GM12878 (cell line): ENCODE results near the gene TIPARP. TPM values are rescaled to one million over a fixed set of nuclear protein-coding genes. Genes with fewer than 3 reads are reported as not detected.

Experiments
- ATAC-seq: fragments of 200-7000 bp; cut with Tn5 transposase; 3 replicates; pipeline ENCODE4 v1.9.1; 2020; ENCODE audit warnings: mild to moderate bottlenecking, moderate library complexity
- BruUV-seq: library from RNA; stranded (reverse); fragments of 400-500 nt; replicated peaks from 2 replicates; lab custom pipeline; 2021; lab: Mats Ljungman, UMichigan
- CTCF ChIA-PET: fragments of 300-600 bp; sonication (Branson Sonifier 250); formaldehyde crosslinking; extraction: SDS; loops from one replicate; lab custom pipeline; 2021; ENCODE audit warnings: inconsistent platforms; lab: Yijun Ruan, JAX
- POLR2A ChIA-PET: fragments of 350-600 bp; formaldehyde crosslinking; extraction: SDS; loops from one replicate; lab custom pipeline; 2021; ENCODE audit warnings: inconsistent platforms; lab: Charles Lee
- RAD21 ChIA-PET: fragments of 300-600 bp; sonication (Branson Sonifier 250); formaldehyde crosslinking; loops from one replicate; lab custom pipeline; 2023; ENCODE audit warnings: antibody characterized with exemption; ENCODE audit not compliant: unreplicated experiment; lab: Charles Lee
- SMC1A ChIA-PET: fragments of 300-600 bp; sonication (Branson Sonifier 250); formaldehyde crosslinking; loops from one replicate; lab custom pipeline; 2023; ENCODE audit not compliant: unreplicated experiment, uncharacterized antibody; lab: Charles Lee
- DNase-seq: peaks from one replicate; pipeline ENCODE4 v3.0.0-alpha.2; 2011; ENCODE audit warnings: low read depth, low spot score
- FAIRE-seq: peaks from 3 replicates; lab custom pipeline; 2011; peaks lifted over from hg19 to GRCh38; lab: Jason Lieb, UNC
- H2AFZ ChIP-seq: 2 replicates; pipeline ENCODE4 v1.6.0; 2011; ENCODE audit warnings: low read depth, low read length, control low read depth; ENCODE audit not compliant: control insufficient read depth
- H3K27ac ChIP-seq: 2 replicates; pipeline ENCODE4 v1.5.1; 2011; ENCODE audit warnings: control low read depth; ENCODE audit not compliant: control insufficient read depth, insufficient read depth
- H3K27me3 ChIP-seq, 2 experiments: replicated peaks in 1 of 2; 2 replicates each; pipeline versions ENCODE4 v1.6.0 to v1.6.1; 2011; ENCODE audit warnings: low read length in 1 of 2; ENCODE audit not compliant: control insufficient read depth in 2 of 2, insufficient read depth in 2 of 2
- H3K36me3 ChIP-seq, 2 experiments: 2 replicates each; pipeline ENCODE4 v1.5.1; 2011; ENCODE audit warnings: low read length in 1 of 2; ENCODE audit not compliant: control insufficient read depth in 2 of 2, insufficient read depth in 2 of 2
- H3K4me1 ChIP-seq: 2 replicates; pipeline ENCODE4 v1.6.1; 2011; ENCODE audit warnings: mild to moderate bottlenecking, low read length, moderate library complexity, mixed read lengths; ENCODE audit not compliant: control insufficient read depth, insufficient read depth
- H3K4me2 ChIP-seq: 2 replicates; pipeline ENCODE4 v1.6.0; 2011; ENCODE audit warnings: control low read depth; ENCODE audit not compliant: control insufficient read depth, insufficient read depth
- H3K4me3 ChIP-seq: fragments of 200-600 bp; sonication (generic); 2 replicates; pipeline ENCODE4 v1.5.1; 2016
- H3K79me2 ChIP-seq: 2 replicates; pipeline ENCODE4 v1.6.0; 2011; ENCODE audit warnings: low read length; ENCODE audit not compliant: control insufficient read depth, insufficient read depth
- H3K9ac ChIP-seq: 2 replicates; pipeline ENCODE4 v1.8.0; 2011; ENCODE audit warnings: low read length, control low read depth, mixed read lengths; ENCODE audit not compliant: control insufficient read depth, insufficient read depth
- H3K9me3 ChIP-seq: replicated peaks from 3 replicates; pipeline ENCODE4 v1.5.1; 2011; ENCODE audit warnings: mild to moderate bottlenecking, low read length; ENCODE audit not compliant: control insufficient read depth, insufficient read depth
- H4K20me1 ChIP-seq: 2 replicates; pipeline ENCODE4 v1.6.0; 2011; ENCODE audit not compliant: control insufficient read depth, insufficient read depth
- BRCA1 ChIP-seq: IDR thresholded peaks from 2 replicates; pipeline ENCODE4 v1.6.1; 2011; ENCODE audit warnings: low read depth, low read length, improper control_type of control experiment
- CHD4 ChIP-seq: fragments of 200-600 bp; sonication (generic); IDR thresholded peaks from 2 replicates; pipeline ENCODE4 v1.6.1; 2016; ENCODE audit warnings: mild to moderate bottlenecking
- EZH2 ChIP-seq: IDR thresholded peaks from 2 replicates; pipeline ENCODE4 v1.6.1; 2012; ENCODE audit warnings: low read depth, mild to moderate bottlenecking, control low read depth, inconsistent platforms, low read length, borderline replicate concordance; ENCODE audit not compliant: control insufficient read depth
- LARP7 ChIP-seq: fragments of 450-650 bp; IDR thresholded peaks from 2 replicates; pipeline ENCODE4 v1.6.1; 2017; ENCODE audit warnings: mild to moderate bottlenecking
- PAX5 ChIP-seq: IDR thresholded peaks from 2 replicates; pipeline ENCODE4 v1.6.1; 2011; ENCODE audit warnings: low read depth, low read length, borderline replicate concordance
- PML ChIP-seq: IDR thresholded peaks from 2 replicates; pipeline ENCODE4 v1.6.1; 2012; ENCODE audit warnings: low read length, inconsistent platforms
- ZBED1 ChIP-seq: IDR thresholded peaks from 2 replicates; pipeline ENCODE4 v1.6.1; 2016; ENCODE audit warnings: borderline replicate concordance
- ZZZ3 ChIP-seq: IDR thresholded peaks from 2 replicates; pipeline ENCODE4 v1.6.1; 2011; ENCODE audit warnings: low read depth; ENCODE audit not compliant: control insufficient read depth, insufficient read length
- WGBS: methylation state at CpG from one replicate; pipeline ENCODE4 v1.1.6; 2016; ENCODE audit warnings: low lambda C conversion rate; ENCODE audit not compliant: insufficient replicate concordance, insufficient coverage; ENCODE audit errors: missing lambda C conversion rate; 5-methylcytosine and 5-hydroxymethylcytosine counted together
- in situ Hi-C: fragments of 300-500 bp; cut with MboI; formaldehyde crosslinking; loops from 9 replicates; pipeline ENCODE4 v1.14.3; 2018; ENCODE audit warnings: mixed read lengths
- intact Hi-C: fragments of 100-400 bp; cut with micrococcal nuclease; formaldehyde crosslinking; loops from one replicate; pipeline ENCODE4 v1.14.2; 2022; ENCODE audit not compliant: unreplicated experiment
- polyA plus RNA-seq, 11 experiments: library from polyadenylated mRNA; depleted of rRNA in 4 of 11; unstranded in 6 of 11; stranded (reverse) in 5 of 11; fragments of >200 nt; fragmentation: Nextera tagmentation in 4 of 11; fragmentation: Illumina TruSeq in 1 of 11; extraction: Ambion mirVana in 4 of 11; extraction: Trizol in 1 of 11; gene quantifications; 1 replicate in 1 of 11; 2 replicates in 10 of 11; pipeline versions ENCODE4 v1.2.1 to v1.2.3, GENCODE V29; 2011 to 2016; ENCODE audit warnings: inconsistent platforms in 2 of 11, missing spikeins in 2 of 11, low read depth in 1 of 11
- total RNA-seq, 4 experiments: library from RNA; depleted of rRNA in 3 of 4; stranded (reverse); fragments of >200 nt in 3 of 4; fragmentation: Illumina TruSeq in 1 of 4; extraction: Trizol in 1 of 4; gene quantifications; 2 replicates each; pipeline versions ENCODE4 v1.2.1 to v1.2.3, GENCODE V29; 2013 to 2021
- TF ChIP-seq, protein P1 (sequence below): IDR thresholded peaks from 2 replicates; pipeline ENCODE4 v1.6.1; 2012; ENCODE audit warnings: mild to moderate bottlenecking, low read depth, low read length

The TIPARP gene
- total and polyA plus RNA-seq, 10 of the 15 experiments (the other 5 are each of a cell fraction or from before 2014, with no cell fraction given) = 3.2 to 21.5 (median 12.0) TPM

GRCh38 chr3:156635973-156636372, 38.4 kb upstream of the TIPARP start:
- H3K27me3 ChIP-seq = no peaks in the 10 kb centered on the region
- RAD21 ChIA-PET = no interaction called here
- H3K36me3 ChIP-seq = no peaks in the 10 kb centered on the region
- H3K9me3 ChIP-seq = no peaks in the 10 kb centered on the region
- DNase-seq = no peak
- TF ChIP-seq PML = no peak
- SMC1A ChIA-PET = interaction anchor here (1.0 to 3.4 kb wide), 2 partner anchors 23 to 81 kb away, joined by 5 to 9 read pairs; partner anchors contain the start of gene SSR3
- no TSS peak for BruUV-seq
- no peaks in the 10 kb centered on the region for H3K4me1 ChIP-seq
- H3K27ac ChIP-seq = no peak overlapping the region
- H4K20me1 ChIP-seq = no peaks in the 10 kb centered on the region
- H2AFZ ChIP-seq = no peak overlapping the region
- ATAC-seq = no peak
- 63% methylated on average over 3 of the region's 3 CpGs for WGBS
- no peak overlapping the region for H3K4me3 ChIP-seq
- in situ Hi-C loops = no loop called here
- H3K79me2 ChIP-seq = no peaks in the 10 kb centered on the region
- CTCF ChIA-PET = interaction anchor here (0.5 to 0.9 kb wide), 2 partner anchors 38 to 422 kb away, joined by 3 read pairs; no protein-coding TSS in a partner anchor
- H3K4me2 ChIP-seq = no peak overlapping the region
- intact Hi-C loops = no loop called here
- FAIRE-seq = peak; percentile 65
- H3K9ac ChIP-seq = no peak overlapping the region
- POLR2A ChIA-PET = no interaction called here

- H3K4me3 ChIP-seq = no peak overlapping the region
- FAIRE-seq (no peak), ATAC-seq (peak; percentile 37; the same call in 1 of the 3 replicates), DNase-seq (no peak)
- no peaks in the 10 kb centered on the region for H3K79me2 ChIP-seq
- in situ Hi-C loops (no loop called here), intact Hi-C loops (no loop called here)
- no peak overlapping the region for H3K27ac ChIP-seq
- ChIA-PET RAD21 (no interaction called here), SMC1A (interaction anchor here (0.9 to 3.4 kb wide), 3 partner anchors 10 to 83 kb away, joined by 3 to 9 read pairs (median 3); partner anchors contain the start of gene SSR3), POLR2A (interaction anchor here (0.6 kb wide), 1 partner anchor 183 kb away, joined by 3 read pairs; no protein-coding TSS in a partner anchor)
- no TSS peak for BruUV-seq
- no peaks in the 10 kb centered on the region for H3K27me3 ChIP-seq
- H2AFZ ChIP-seq = no peak overlapping the region
- H4K20me1 ChIP-seq = no peaks in the 10 kb centered on the region
- no peaks in the 10 kb centered on the region for H3K36me3 ChIP-seq
- 34% methylated on average over 3 of the region's 3 CpGs for WGBS
- no peaks in the 10 kb centered on the region for H3K9me3 ChIP-seq
- no peak overlapping the region for H3K9ac ChIP-seq
- H3K4me1 ChIP-seq = no peaks in the 10 kb centered on the region; the same call in 1 of the 2 replicates
- H3K4me2 ChIP-seq = no peak overlapping the region
- TF ChIP-seq ZZZ3 (no peak), PAX5 (no peak), CHD4 (no peak), ZBED1 (no peak), EZH2 (no peak), LARP7 (no peak), BRCA1 (no peak)
- TF ChIP-seq, protein P1, sequence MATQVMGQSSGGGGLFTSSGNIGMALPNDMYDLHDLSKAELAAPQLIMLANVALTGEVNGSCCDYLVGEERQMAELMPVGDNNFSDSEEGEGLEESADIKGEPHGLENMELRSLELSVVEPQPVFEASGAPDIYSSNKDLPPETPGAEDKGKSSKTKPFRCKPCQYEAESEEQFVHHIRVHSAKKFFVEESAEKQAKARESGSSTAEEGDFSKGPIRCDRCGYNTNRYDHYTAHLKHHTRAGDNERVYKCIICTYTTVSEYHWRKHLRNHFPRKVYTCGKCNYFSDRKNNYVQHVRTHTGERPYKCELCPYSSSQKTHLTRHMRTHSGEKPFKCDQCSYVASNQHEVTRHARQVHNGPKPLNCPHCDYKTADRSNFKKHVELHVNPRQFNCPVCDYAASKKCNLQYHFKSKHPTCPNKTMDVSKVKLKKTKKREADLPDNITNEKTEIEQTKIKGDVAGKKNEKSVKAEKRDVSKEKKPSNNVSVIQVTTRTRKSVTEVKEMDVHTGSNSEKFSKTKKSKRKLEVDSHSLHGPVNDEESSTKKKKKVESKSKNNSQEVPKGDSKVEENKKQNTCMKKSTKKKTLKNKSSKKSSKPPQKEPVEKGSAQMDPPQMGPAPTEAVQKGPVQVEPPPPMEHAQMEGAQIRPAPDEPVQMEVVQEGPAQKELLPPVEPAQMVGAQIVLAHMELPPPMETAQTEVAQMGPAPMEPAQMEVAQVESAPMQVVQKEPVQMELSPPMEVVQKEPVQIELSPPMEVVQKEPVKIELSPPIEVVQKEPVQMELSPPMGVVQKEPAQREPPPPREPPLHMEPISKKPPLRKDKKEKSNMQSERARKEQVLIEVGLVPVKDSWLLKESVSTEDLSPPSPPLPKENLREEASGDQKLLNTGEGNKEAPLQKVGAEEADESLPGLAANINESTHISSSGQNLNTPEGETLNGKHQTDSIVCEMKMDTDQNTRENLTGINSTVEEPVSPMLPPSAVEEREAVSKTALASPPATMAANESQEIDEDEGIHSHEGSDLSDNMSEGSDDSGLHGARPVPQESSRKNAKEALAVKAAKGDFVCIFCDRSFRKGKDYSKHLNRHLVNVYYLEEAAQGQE = no peak
- TF ChIP-seq, all 136 proteins: peak for 0
- CTCF ChIA-PET = interaction anchor here (0.6 to 1.4 kb wide), 3 partner anchors 8 to 183 kb away, joined by 3 to 4 read pairs (median 3); no protein-coding TSS in a partner anchor
Observed at GRCh38 chr3:156637480-156638022, 36.8 kb upstream of the TIPARP start.
